DMS114 treated with DMSO at 0.1 percent for 48 hours (cell line): Measurements from ENCODE around the gene OBSL1.

Source experiments
- DNase-seq: peaks from one replicate; lab custom pipeline; 2025; ENCODE audit not compliant: unreplicated experiment; lab: John Stamatoyannopoulos, UW

Gene OBSL1

GRCh38 chr2:219552382-219553167 lies 18.8 kb downstream of the OBSL1 start:
- peak; percentile 57 for DNase-seq

- DNase-seq, result peak; percentile 10
Observed at GRCh38 chr2:219551441-219552381, 19.6 kb downstream of the OBSL1 start.

GRCh38 chr2:219549619-219550018 lies 21.7 kb downstream of the OBSL1 start:
- no peak for DNase-seq

DNA sequence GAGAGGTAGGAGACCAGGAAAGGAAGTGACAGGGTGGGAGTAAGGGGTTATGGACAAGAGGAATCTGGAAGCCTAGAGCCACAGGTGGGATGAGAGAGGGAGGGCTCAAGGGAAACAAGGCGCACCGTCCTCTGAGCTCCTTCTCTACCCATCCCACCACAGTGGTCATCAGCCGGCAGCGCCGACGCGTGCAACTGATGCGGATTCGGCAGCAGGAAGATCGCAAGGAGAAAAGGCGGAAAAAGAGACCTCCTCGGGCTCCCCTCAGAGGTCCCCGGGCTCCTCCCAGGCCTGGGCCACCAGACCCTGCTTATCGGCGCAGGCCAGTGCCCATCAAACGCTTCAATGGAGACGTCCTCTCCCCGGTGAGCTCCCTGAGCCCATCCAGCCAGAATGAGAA lies 22.3 kb downstream of the OBSL1 start:
- no peak for DNase-seq

DNA sequence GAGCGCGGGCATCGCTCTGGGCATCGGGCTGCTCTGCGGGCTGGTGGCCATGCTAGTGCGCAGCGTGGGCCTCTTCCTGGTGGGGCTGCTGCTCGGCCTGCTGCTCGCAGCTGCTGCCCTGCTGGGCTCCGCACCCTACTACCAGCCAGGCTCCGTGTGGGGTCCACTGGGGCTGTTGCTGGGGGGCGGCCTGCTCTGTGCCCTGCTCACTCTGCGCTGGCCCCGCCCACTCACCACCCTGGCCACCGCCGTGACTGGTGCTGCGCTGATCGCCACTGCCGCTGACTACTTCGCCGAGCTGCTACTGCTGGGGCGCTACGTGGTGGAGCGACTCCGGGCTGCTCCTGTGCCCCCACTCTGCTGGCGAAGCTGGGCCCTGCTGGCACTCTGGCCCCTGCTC lies 23.7 kb downstream of the OBSL1 start:
- no peak for DNase-seq

DNA sequence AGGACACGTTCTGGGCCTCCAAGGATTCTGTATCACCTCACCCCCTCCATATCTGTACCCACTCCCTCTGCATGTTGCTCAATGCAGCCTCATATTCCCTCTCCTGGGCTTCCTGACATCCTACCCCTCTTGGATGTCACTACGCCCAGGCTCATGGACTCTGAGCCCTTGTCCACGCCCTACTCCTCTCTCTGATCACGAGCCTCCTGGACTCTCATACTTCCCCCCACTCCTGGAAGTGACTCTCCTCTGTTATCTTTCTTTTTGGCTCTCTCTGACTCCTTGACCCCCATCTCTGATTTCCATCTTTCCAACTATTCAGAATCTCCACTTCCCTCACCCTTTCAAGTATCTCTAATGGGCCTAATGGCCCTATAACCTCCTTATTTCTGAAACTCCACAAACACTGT lies 25.4 kb downstream of the OBSL1 start:
- no peak for DNase-seq

- no peak for DNase-seq
Observed at GRCh38 chr2:219545295-219545942, 25.9 kb downstream of the OBSL1 start.

GRCh38 chr2:219544567-219544966 lies 26.8 kb downstream of the OBSL1 start:
- DNase-seq, result no peak

- peak; percentile 89 for DNase-seq
Observed at GRCh38 chr2:219543596-219544358, 27.6 kb downstream of the OBSL1 start, which contains the start of the genes CHPF and TMEM198. Gene CHPF (minus strand): TSS chr2:219543809. CDS start chr2:219543538, 271 bp downstream. Gene TMEM198 (plus strand): TSS chr2:219544028. CDS start chr2:219544728, 700 bp downstream.

DNA sequence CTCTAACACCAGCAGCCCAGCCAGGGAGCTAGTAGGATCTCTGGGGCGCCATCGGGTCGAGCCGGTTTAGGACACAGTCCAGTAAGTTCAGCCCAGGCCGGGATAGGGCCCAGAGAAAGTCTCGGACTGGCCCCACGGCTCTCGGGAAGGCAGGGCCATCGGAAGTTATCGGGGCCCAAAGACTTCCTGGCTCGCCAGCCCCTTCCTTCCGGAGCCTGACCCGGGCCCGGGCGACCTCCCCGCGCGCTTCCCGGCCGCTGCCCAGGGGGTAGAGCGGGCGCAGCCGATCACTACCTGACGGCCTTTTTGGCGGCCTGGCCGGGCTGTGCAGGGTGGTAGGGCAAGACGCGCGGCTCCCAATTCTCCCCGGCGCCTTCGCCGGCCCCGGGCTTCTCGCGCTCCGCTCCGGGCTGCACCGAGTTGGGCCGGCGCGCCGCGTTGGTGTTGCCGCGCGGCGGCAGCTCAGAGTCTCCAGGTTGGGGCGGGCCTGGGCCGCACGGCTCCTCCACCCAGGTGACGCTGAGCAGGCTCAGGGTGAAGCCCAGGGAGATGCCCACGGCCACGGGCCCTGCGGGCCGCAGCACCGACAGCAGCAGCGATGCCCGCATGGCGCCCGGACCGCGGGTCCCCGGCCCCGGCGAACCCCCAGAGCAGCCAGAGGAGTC lies 28.3 kb downstream of the OBSL1 start:
- no peak for DNase-seq

GRCh38 chr2:219541611-219542180 lies 29.6 kb downstream of the OBSL1 start:
- no peak for DNase-seq

DNA sequence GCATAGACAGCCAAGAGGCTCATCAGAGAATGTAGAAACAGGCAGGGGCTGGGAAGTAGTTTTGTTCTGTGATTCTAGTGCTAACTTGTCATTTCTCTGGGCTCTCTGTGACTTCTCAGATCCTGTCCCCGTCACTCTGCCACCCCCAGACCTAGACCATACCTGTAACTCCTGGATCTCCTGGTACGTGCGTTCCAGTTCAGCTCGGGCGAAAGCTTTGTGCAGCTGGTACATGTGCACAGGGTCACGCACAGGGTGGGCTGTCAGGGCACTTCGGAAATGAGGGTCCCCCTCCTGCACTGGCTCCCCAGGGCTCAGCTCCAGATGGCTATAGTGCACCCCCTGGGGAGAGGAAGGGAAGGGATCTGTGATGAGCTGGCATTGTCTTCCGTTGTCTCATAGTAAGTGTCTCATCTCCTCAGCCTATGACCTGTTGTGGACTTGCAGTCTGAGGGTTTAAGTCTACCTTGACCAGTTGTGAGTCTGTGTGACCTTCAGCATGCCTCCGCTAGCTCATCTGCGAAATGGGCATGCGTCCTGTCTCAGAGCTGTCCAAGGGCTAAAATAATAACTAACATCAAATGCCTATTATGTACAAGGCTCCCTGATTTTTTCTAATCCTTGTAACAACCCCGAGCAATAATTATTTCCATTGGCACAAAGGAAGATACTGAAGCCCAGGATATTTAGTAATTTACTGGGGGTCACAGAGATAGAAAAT lies 30.4 kb downstream of the OBSL1 start:
- DNase-seq, result no peak

GRCh38 chr2:219539926-219540678 lies 31.2 kb downstream of the OBSL1 start:
- no peak for DNase-seq

DNA sequence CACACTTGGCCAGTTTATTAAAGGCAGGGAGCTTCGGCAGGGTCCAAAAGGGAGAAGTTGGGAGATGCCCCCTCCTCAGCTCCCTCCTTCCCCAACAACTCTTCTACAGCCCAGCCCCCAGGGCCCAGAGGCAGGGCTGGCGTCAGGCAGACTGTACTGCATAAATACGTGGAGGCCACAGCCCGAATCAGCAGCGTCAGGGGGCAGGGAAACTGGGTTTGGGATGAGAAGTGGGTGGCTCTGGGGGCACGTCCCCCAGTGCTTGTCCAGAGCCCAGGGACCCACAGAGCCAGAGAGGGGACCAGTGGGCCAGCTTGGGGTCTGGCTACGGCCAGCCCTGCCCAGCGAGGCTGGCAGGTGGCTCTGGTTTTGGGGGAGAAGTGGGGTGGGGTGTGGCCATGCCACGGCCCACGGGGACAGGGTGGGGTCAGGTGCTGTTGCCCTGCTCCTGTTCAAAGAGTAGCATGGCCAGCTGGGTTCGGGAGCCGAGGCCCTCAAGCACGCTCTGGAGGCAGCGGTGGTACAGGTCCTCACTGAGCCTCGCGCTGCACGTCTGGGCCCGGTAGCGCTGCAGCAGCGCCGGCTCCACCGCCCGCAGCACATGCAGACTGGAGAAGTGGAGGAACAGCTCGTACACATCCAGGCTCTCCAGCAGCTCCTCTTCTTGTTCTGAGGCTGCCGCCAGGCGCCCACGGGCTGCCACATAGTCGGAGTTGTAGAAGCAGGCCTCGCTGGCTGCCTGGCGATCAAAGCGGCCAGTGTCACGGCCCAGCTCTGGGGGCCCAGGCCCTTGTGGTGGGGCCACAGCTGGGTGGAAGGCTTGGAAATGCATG lies 32.2 kb downstream of the OBSL1 start:
- DNase-seq, result no peak

DNA sequence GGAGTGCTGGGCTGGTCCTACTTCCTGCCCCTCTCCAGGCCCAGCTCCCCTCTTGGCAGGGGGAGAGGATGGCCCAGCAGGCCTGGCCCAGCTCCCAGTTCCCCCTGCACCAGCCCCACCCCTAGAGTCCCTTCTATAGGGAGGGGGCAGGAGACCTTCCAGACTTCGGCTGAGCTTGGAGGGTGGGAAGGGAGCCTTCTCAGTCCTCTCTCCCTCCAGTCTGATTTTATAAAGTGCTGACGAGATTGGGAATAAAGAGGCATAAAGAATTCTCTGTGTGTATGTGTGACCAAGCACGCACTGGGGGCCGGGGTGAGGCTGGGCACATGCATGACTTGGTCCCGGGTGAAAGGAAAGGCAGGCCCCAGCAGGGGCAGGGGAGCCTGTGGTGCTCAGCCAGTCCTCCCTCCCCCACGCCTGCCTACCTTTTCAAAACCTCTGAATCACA lies 32.8 kb downstream of the OBSL1 start:
- no peak for DNase-seq

GRCh38 chr2:219537657-219538488 lies 33.5 kb downstream of the OBSL1 start:
- DNase-seq, result no peak
